HG02840 (cell line): ENCODE measurements around the gene MAST1.

Experiments used
- ATAC-seq: cut with Tn5 transposase; IDR thresholded peaks from one replicate; pipeline ENCODE4 v1.9.1; 2021; ENCODE audit warnings: mild to moderate bottlenecking, moderate library complexity, moderate number of reproducible peaks; ENCODE audit not compliant: unreplicated experiment, low FRiP score

MAST1 gene

GRCh38 chr19:12867120-12868099 lies 29.1 kb downstream of the MAST1 start:
- no peak for ATAC-seq

- no peak for ATAC-seq
These were observed 30.3 kb downstream of the MAST1 start for GRCh38 chr19:12868540-12869112.

- no peak for ATAC-seq
These were observed 33.4 kb downstream of the MAST1 start for GRCh38 chr19:12871681-12872080.

GRCh38 chr19:12872255-12872654 lies 33.9 kb downstream of the MAST1 start:
- no peak for ATAC-seq

- ATAC-seq: no peak
These were observed 34.9 kb downstream of the MAST1 start for GRCh38 chr19:12872941-12873890.

- ATAC-seq: no peak
These were observed 35.8 kb downstream of the MAST1 start for GRCh38 chr19:12873891-12874745.

GRCh38 chr19:12875086-12875485 lies 36.8 kb downstream of the MAST1 start:
- ATAC-seq: no peak

- peak; percentile 13 for ATAC-seq
These were observed 42.3 kb downstream of the MAST1 start for GRCh38 chr19:12880551-12881171.

- ATAC-seq: peak; percentile 64
These were observed 43.0 kb downstream of the MAST1 start, which contains the start of gene DNASE2 for GRCh38 chr19:12881172-12881808. Gene DNASE2 (minus strand): TSS chr19:12881449. CDS start chr19:12881375, 74 bp downstream.

- no peak for ATAC-seq
These were observed 44.3 kb downstream of the MAST1 start for GRCh38 chr19:12882589-12882988.

GRCh38 chr19:12884202-12884601 lies 45.9 kb downstream of the MAST1 start:
- ATAC-seq: no peak

- ATAC-seq: no peak
These were observed 46.3 kb downstream of the MAST1 start for GRCh38 chr19:12884627-12884925.

- ATAC-seq: no peak
These were observed 46.8 kb downstream of the MAST1 start for GRCh38 chr19:12884926-12885748.

- no peak for ATAC-seq
These were observed 47.7 kb downstream of the MAST1 start for GRCh38 chr19:12885749-12886650.

- ATAC-seq: no peak
These were observed 48.3 kb downstream of the MAST1 start for GRCh38 chr19:12886651-12886968.

- no peak for ATAC-seq
These were observed 48.8 kb downstream of the MAST1 start, which contains the start of gene KLF1 for GRCh38 chr19:12886969-12887747. Gene KLF1 (minus strand): TSS chr19:12887201. CDS start chr19:12887140, 61 bp downstream.
